GM12891 (cell line): Measurements from ENCODE around the gene AGRN.

Experiments
- POLR2AphosphoS5 ChIP-seq: IDR thresholded peaks from 2 replicates; pipeline ENCODE4 v1.6.1; 2011; ENCODE audit warnings: low read depth, low read length, control low read depth
- TAF1 ChIP-seq: IDR thresholded peaks from 2 replicates; pipeline ENCODE4 v1.6.1; 2011; ENCODE audit warnings: low read depth, low read length, control low read depth

GRCh38 chr1:1011396-1011949, 8.4 kb upstream of the AGRN start:
- TF ChIP-seq TAF1 (no peak), POLR2AphosphoS5 (no peak)
